Mesothelial cell of epicardium (in vitro differentiated cells): Measurements from ENCODE around the gene HYAL3. TPM values are rescaled to one million over a fixed set of nuclear protein-coding genes. Genes with fewer than 3 reads are reported as not detected.
A peak's percentile ranks its signal among the peaks of the same experiment; 100 is the strongest.

ENCODE experiments used
- DNase-seq, 2 experiments: peaks; one replicate each; pipeline ENCODE4 v3.0.0; 2021; ENCODE audit warnings: low spot score in 2 of 2; ENCODE audit not compliant: unreplicated experiment in 2 of 2
- H3K27ac Mint-ChIP-seq: 2 replicates; pipeline ENCODE4 v1.8.0; 2021; ENCODE audit warnings: mixed read lengths
- H3K27me3 Mint-ChIP-seq: 2 replicates; pipeline ENCODE4 v1.8.0; 2021; ENCODE audit warnings: low read depth, mixed read lengths
- H3K36me3 Mint-ChIP-seq: 2 replicates; pipeline ENCODE4 v1.8.0; 2021; ENCODE audit warnings: mixed read lengths
- H3K4me1 Mint-ChIP-seq: 2 replicates; pipeline ENCODE4 v1.8.0; 2021; ENCODE audit warnings: mixed read lengths
- H3K4me3 Mint-ChIP-seq: 2 replicates; pipeline ENCODE4 v1.8.0; 2021; ENCODE audit warnings: mild to moderate bottlenecking, moderate library complexity, mixed read lengths
- H3K9me3 Mint-ChIP-seq: 2 replicates; pipeline ENCODE4 v1.8.0; 2021; ENCODE audit warnings: mixed read lengths
- total RNA-seq: library from RNA; stranded (reverse); gene quantifications from 3 replicates; pipeline ENCODE4 v1.2.1, GENCODE V29; 2021
- TF ChIP-seq, protein P1 (sequence below): fragments of 200-600 bp; sonication (generic); IDR thresholded peaks from one replicate; pipeline ENCODE4 v1.5.0; 2021; ENCODE audit warnings: antibody characterized with exemption; ENCODE audit not compliant: unreplicated experiment

HYAL3 gene
- total RNA-seq, 1 donor from 2014 or later, result 2.9 TPM

GRCh38 chr3:50303013-50303815, 4.0 kb upstream of the HYAL3 start, which contains the start of gene HYAL1:
HYAL1 (minus strand) TSS chr3:50303574; CDS start chr3:50302956, 618 bp downstream.
- Mint-ChIP-seq H3K27ac (peak within 1 kb of the TSS; percentile 50), H3K4me1 (peaks cover 23% of the 10 kb centered on the region), H3K27me3 (no peaks in the 10 kb centered on the region), H3K36me3 (no peaks in the 10 kb centered on the region), H3K9me3 (no peaks in the 10 kb centered on the region), H3K4me3 (no peak within 1 kb of the TSS)
- DNase-seq, result no peak
- TF ChIP-seq, protein P1, sequence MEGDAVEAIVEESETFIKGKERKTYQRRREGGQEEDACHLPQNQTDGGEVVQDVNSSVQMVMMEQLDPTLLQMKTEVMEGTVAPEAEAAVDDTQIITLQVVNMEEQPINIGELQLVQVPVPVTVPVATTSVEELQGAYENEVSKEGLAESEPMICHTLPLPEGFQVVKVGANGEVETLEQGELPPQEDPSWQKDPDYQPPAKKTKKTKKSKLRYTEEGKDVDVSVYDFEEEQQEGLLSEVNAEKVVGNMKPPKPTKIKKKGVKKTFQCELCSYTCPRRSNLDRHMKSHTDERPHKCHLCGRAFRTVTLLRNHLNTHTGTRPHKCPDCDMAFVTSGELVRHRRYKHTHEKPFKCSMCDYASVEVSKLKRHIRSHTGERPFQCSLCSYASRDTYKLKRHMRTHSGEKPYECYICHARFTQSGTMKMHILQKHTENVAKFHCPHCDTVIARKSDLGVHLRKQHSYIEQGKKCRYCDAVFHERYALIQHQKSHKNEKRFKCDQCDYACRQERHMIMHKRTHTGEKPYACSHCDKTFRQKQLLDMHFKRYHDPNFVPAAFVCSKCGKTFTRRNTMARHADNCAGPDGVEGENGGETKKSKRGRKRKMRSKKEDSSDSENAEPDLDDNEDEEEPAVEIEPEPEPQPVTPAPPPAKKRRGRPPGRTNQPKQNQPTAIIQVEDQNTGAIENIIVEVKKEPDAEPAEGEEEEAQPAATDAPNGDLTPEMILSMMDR, result no peak

GRCh38 chr3:50302095-50303012, 3.1 kb upstream of the HYAL3 start:
- Mint-ChIP-seq H3K4me3 (no peak overlapping the region), H3K36me3 (no peaks in the 10 kb centered on the region), H3K27me3 (no peaks in the 10 kb centered on the region), H3K9me3 (no peaks in the 10 kb centered on the region), H3K4me1 (peaks cover 26% of the 10 kb centered on the region), H3K27ac (peak overlapping the region; percentile 50)
- TF ChIP-seq, protein P1, result no peak
- DNase-seq, result no peak

- TF ChIP-seq, protein P1, result no peak
- Mint-ChIP-seq H3K9me3 (no peaks in the 10 kb centered on the region), H3K4me3 (peak overlapping the region; percentile 95), H3K27me3 (no peaks in the 10 kb centered on the region), H3K27ac (peak overlapping the region; percentile 98), H3K36me3 (no peaks in the 10 kb centered on the region), H3K4me1 (peaks cover 26% of the 10 kb centered on the region)
- no peak for DNase-seq
Observed at GRCh38 chr3:50300681-50301254, 1.6 kb upstream of the HYAL3 start.

- Mint-ChIP-seq H3K36me3 (no peaks in the 10 kb centered on the region), H3K27me3 (no peaks in the 10 kb centered on the region), H3K4me3 (peak overlapping the region; percentile 95), H3K9me3 (no peaks in the 10 kb centered on the region), H3K27ac (peak overlapping the region; percentile 98), H3K4me1 (peaks cover 26% of the 10 kb centered on the region)
- TF ChIP-seq, protein P1, result no peak
- no peak for DNase-seq
Observed at GRCh38 chr3:50299929-50300680, 900 bp upstream of the HYAL3 start.

GRCh38 chr3:50299638-50299928, 378 bp upstream of the HYAL3 start:
- TF ChIP-seq, protein P1, result no peak
- no peak for DNase-seq
- Mint-ChIP-seq H3K4me3 (peak overlapping the region; percentile 95), H3K27ac (peak overlapping the region; percentile 98), H3K27me3 (no peaks in the 10 kb centered on the region), H3K9me3 (no peaks in the 10 kb centered on the region), H3K4me1 (peaks cover 26% of the 10 kb centered on the region), H3K36me3 (no peaks in the 10 kb centered on the region)
